Mucosa of rectum (tissue), 2 donors: Measurements from ENCODE around the gene EPC2.
"Not testable (repeated sequence)": the region's sequence is repeated elsewhere in the genome, so short reads cannot be mapped to it uniquely, and the experiment has no call there.

ENCODE experiments used
- H3K27ac ChIP-seq, 2 donors: one replicate each; pipeline ENCODE4 v1.7.0; 2013; ENCODE audit warnings: inconsistent platforms in 2 of 2, low read depth in 2 of 2, low read length in 2 of 2
- H3K27me3 ChIP-seq, 2 donors: one replicate each; pipeline ENCODE4 v1.7.0; 2013; ENCODE audit warnings: low read length in 2 of 2; ENCODE audit not compliant: control insufficient read depth in 2 of 2, insufficient read depth in 2 of 2
- H3K36me3 ChIP-seq, 2 donors: one replicate each; pipeline ENCODE4 v1.7.0; 2013; ENCODE audit warnings: low read length in 2 of 2; ENCODE audit not compliant: control insufficient read depth in 2 of 2, insufficient read depth in 2 of 2
- H3K4me1 ChIP-seq, 2 donors: one replicate each; pipeline ENCODE4 v1.7.0; 2013; ENCODE audit warnings: low read length in 2 of 2, mild to moderate bottlenecking in 1 of 2; ENCODE audit not compliant: control insufficient read depth in 2 of 2, insufficient read depth in 2 of 2
- H3K4me3 ChIP-seq, 2 donors: one replicate each; pipeline ENCODE4 v1.7.0; 2013; ENCODE audit warnings: low read length in 2 of 2
- H3K9ac ChIP-seq, 2 donors: one replicate each; pipeline ENCODE4 v1.7.0; 2013; ENCODE audit warnings: low read length in 2 of 2, low read depth in 1 of 2, mild to moderate bottlenecking in 1 of 2
- H3K9me3 ChIP-seq, 2 donors: one replicate each; pipeline ENCODE4 v1.7.0; 2013; ENCODE audit warnings: low read length in 2 of 2; ENCODE audit not compliant: control insufficient read depth in 2 of 2
- donor health status: healthy.
- donor health status: Normal muscosa, but diverticular disease.

The EPC2 gene

GRCh38 chr2:148746973-148747372 is 102.4 kb downstream of the EPC2 start:
- H3K27me3 ChIP-seq, result no peaks in the 10 kb centered on the region
- H3K9me3 ChIP-seq, result no peaks in the 10 kb centered on the region
- no peak overlapping the region for H3K4me3 ChIP-seq
- H3K9ac ChIP-seq, result no peak overlapping the region
- no peaks in the 10 kb centered on the region for H3K36me3 ChIP-seq
- H3K4me1 ChIP-seq, result no peaks in the 10 kb centered on the region
- H3K27ac ChIP-seq, result no peak overlapping the region

DNA sequence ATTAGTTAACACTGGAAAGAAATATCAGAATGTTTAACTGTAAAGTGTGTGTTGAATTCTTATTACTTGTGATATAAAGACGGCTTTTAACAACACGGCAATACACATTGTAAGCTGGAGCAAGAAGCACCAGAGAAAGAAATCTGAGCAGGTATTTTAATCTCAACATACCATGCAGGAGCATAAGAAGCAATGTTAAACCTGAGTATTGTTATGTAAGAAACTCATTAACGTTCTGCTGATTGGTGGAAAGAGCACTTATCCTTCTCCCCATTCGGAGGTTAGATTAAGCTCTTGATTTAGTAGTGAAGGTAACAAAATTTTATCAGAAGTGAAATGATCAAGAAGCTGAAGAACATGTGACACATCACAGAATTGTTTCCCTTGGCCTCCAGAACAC is 107.4 kb downstream of the EPC2 start:
- H3K4me1 ChIP-seq, result no peaks in the 10 kb centered on the region
- H3K27ac ChIP-seq, result no peak overlapping the region
- H3K9me3 ChIP-seq, result no peaks in the 10 kb centered on the region
- H3K36me3 ChIP-seq, result peaks cover 5 to 10% of the 10 kb centered on the region in 2 donors
- no peak overlapping the region for H3K9ac ChIP-seq
- H3K27me3 ChIP-seq, result no peaks in the 10 kb centered on the region
- H3K4me3 ChIP-seq, result no peak overlapping the region

DNA sequence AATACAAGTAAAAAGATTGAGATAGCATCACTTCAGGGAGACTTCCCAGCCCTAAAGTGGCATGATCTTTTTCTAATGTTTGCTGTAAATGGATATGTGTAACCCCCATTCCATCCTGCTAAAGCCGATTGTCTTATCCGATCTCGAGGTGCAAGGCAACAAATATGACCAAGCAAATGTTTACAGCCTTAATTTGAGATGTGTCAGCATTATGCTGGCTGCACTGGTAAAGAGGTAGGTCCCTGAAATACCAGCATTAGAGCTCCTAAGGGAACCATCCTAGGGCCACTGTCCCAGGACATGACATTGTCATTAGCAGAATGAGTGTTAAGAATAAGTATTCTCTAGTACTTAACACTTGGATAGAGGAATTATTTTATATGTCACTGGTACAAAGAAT is 108.4 kb downstream of the EPC2 start:
- Histone ChIP-seq H3K36me3 (peaks cover 5 to 10% of the 10 kb centered on the region in 2 donors), H3K4me1 (no peaks in the 10 kb centered on the region), H3K9me3 (no peaks in the 10 kb centered on the region), H3K27ac (no peak overlapping the region), H3K27me3 (no peaks in the 10 kb centered on the region), H3K9ac (no peak overlapping the region), H3K4me3 (no peak overlapping the region)

DNA sequence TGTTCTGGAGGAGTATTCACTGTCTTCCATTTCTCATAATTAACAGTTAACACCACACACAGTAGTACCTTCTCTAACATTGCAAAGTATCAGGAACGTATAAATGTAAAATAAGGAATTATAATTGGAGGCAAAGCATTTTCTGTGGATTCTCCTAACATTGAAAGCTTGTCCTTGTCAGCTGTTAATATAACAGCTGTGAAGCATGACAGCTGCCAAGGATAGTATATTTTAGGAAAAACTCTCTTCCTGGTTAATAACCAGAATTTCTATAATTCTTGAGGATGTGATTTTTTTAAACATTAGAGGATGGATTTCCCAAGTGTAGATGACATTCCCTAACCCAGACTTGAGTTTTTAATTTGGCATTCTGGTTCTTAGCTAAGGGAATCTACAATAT is 110.3 kb downstream of the EPC2 start:
- Histone ChIP-seq H3K4me3 (no peak overlapping the region), H3K27me3 (no peaks in the 10 kb centered on the region), H3K4me1 (no peaks in the 10 kb centered on the region), H3K9me3 (no peaks in the 10 kb centered on the region), H3K9ac (no peak overlapping the region), H3K27ac (no peak overlapping the region), H3K36me3 (peaks cover 5 to 10% of the 10 kb centered on the region in 2 donors)

DNA sequence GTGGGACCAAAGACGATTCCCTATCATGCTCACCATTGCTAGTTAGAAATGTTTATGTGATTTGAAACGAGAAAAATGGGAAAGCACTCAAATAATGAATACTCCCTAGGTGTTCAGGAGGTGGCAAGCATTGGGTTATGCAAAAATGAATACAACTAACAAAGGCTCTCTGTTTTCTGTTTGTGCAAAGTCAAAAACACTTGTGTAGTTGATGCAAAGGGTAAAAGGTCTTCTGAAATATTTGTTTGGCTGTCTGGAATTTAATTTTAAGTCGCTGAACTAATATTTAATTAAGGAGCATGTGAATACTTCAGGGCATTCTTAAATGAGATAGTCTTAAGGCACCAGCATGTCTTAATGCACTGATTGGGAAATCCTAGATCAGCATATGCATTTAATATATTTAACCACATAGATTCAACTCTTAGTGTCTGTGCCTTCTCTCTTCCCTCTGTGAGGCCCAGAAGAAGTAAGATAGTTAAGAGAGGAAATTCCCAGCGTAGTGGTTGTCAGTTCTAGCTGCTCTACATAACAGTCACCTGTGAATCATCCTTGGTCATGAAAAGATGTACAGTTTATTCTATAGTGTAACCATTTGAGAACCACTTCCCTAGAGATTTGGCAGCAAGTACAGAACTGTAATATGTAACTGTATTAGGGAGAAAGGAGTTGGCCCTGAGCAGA is 111.9 kb downstream of the EPC2 start:
- no peak overlapping the region for H3K27ac ChIP-seq
- H3K9me3 ChIP-seq, result no peaks in the 10 kb centered on the region
- no peak overlapping the region for H3K4me3 ChIP-seq
- no peaks in the 10 kb centered on the region for H3K27me3 ChIP-seq
- H3K4me1 ChIP-seq, result no peaks in the 10 kb centered on the region
- no peak overlapping the region for H3K9ac ChIP-seq
- H3K36me3 ChIP-seq, result peaks cover 5 to 10% of the 10 kb centered on the region in 2 donors

DNA sequence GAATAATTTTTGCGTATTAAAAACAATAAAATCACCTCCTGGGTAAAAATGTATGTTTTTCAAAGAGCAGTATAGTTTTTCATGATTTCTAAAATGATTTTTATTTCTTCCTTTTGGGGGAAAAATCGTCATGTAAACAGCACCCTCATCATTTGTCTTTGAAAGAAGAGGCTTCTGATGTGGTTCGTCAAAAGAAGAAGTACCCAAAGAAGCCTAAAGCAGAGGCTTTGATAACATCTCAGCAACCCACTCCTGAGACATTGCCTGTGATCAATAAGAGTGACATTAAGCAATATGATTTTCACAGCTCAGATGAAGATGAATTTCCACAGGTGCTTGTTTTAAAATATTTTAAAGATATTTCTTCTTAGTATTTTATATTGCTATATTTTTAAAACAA is 120.3 kb downstream of the EPC2 start:
- peaks cover 14 to 19% of the 10 kb centered on the region in 2 donors for H3K36me3 ChIP-seq

DNA sequence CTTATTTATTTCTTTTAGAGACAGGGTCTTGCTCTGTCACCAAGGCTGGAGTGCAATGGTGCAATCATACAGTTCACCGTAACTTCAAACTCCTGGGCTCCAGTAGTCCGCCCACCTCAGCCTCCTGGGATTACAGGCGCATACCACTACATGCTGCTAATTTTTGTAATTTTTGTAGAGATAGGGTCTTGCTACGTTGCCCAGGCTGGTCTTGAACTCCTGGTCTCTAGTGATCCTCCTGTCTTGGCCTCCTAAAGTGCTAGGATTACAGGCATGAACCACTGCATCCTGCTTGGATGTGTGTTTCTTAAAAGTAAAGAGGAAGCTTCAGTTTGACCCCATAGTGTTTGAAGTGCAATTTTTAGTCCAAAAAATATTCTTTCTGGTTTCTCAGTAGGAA is 125.5 kb downstream of the EPC2 start:
- H3K27ac ChIP-seq, result no peak overlapping the region
- H3K4me1 ChIP-seq, result no peaks in the 10 kb centered on the region
- H3K9ac ChIP-seq, result no peak overlapping the region
- no peak overlapping the region for H3K4me3 ChIP-seq
- peaks cover 23 to 34% of the 10 kb centered on the region in 2 donors for H3K36me3 ChIP-seq
- H3K27me3 ChIP-seq, result no peaks in the 10 kb centered on the region
- H3K9me3 ChIP-seq, result no peaks in the 10 kb centered on the region

More for the DNA sequence above, 120.3 kb downstream of the EPC2 start:
- H3K9me3 ChIP-seq, result no peaks in the 10 kb centered on the region
- no peak overlapping the region for H3K27ac ChIP-seq
- H3K4me1 ChIP-seq, result no peaks in the 10 kb centered on the region
- H3K27me3 ChIP-seq, result no peaks in the 10 kb centered on the region
- H3K4me3 ChIP-seq, result no peak overlapping the region
- no peak overlapping the region for H3K9ac ChIP-seq

GRCh38 chr2:148781544-148781943 is 137.0 kb downstream of the EPC2 start:
- no peak overlapping the region for H3K27ac ChIP-seq
- peaks cover 25 to 37% of the 10 kb centered on the region in 2 donors for H3K36me3 ChIP-seq
- H3K27me3 ChIP-seq, result no peaks in the 10 kb centered on the region

DNA sequence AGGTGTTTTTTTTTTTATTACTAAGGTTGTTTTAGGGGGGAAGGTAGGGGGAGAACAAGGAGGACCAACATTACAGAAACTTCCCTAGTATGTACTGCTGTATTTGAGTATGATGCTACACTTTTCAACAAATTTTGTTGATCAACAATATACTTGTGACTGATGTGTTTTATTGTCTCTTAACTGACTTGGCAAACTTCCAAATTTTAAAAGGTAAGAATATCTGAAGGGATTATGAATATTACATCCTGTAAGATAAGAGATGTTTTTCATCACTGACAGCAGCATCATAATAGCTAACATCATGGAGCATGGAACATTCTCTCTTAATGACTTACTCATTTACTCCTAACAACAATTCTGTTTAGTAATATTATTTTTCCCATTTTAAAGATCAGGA is 144.5 kb downstream of the EPC2 start:
- no peak overlapping the region for H3K4me3 ChIP-seq
- H3K9me3 ChIP-seq, result no peaks in the 10 kb centered on the region
- H3K27me3 ChIP-seq, result no peaks in the 10 kb centered on the region
- H3K27ac ChIP-seq, result no peak overlapping the region
- H3K36me3 ChIP-seq, result peaks cover 21 to 22% of the 10 kb centered on the region in 2 donors
- no peak overlapping the region for H3K9ac ChIP-seq
- H3K4me1 ChIP-seq, result no peaks in the 10 kb centered on the region

More at GRCh38 chr2:148781544-148781943, 137.0 kb downstream of the EPC2 start:
- H3K4me1 ChIP-seq, result no peaks in the 10 kb centered on the region
- H3K4me3 ChIP-seq, result no peak overlapping the region
- H3K9me3 ChIP-seq, result no peaks in the 10 kb centered on the region
- H3K9ac ChIP-seq, result no peak overlapping the region

- not testable (repeated sequence) for H3K27me3 ChIP-seq, H3K4me3 ChIP-seq, H3K27ac ChIP-seq, H3K9me3 ChIP-seq, H3K4me1 ChIP-seq, H3K9ac ChIP-seq
- peaks cover 10 to 14% of the 10 kb centered on the region in 2 donors for H3K36me3 ChIP-seq
Observed at GRCh38 chr2:148790172-148790571, 145.6 kb downstream of the EPC2 start.
